Adrenal gland (tissue), 5 donors: ENCODE measurements around the gene CDC42EP4.

Experiments used
- CTCF ChIP-seq, 6 experiments: fragments of 450-650 bp in 4 of 6; fragments of 200-600 bp in 2 of 6; sonication (generic) in 1 of 6; IDR thresholded peaks; 1 replicate in 5 of 6; 2 replicates in 1 of 6; pipeline versions ENCODE4 v1.5.1 to v1.8.0; 2016 to 2021; ENCODE audit warnings: antibody characterized with exemption in 6 of 6, mild to moderate bottlenecking in 2 of 6, moderate library complexity in 1 of 6
- POLR2A ChIP-seq, 2 donors: fragments of 450-650 bp; IDR thresholded peaks; one replicate each; pipeline ENCODE4 v1.6.1; 2017; ENCODE audit warnings: antibody characterized with exemption in 2 of 2, mild to moderate bottlenecking in 2 of 2, moderate library complexity in 1 of 2
- donor health status: DM: no; HTN: no; CAD: no.

GRCh38 chr17:73274490-73274889 is 37.3 kb downstream of the CDC42EP4 start:
- no peak for TF ChIP-seq CTCF (IDR thresholded peaks at IDR 0.05)
- TF ChIP-seq POLR2A (IDR thresholded peaks at IDR 0.05), result no peak
